A549 (cell line): Measurements from ENCODE around the gene GALNT5.

Experiments
- BCL3 ChIP-seq: fragments of >200 bp; sonication (Bioruptor Twin); formaldehyde crosslinking; IDR thresholded peaks from 3 replicates; pipeline ENCODE4 v1.6.1; 2016
- CBX8 ChIP-seq: fragments of 200-600 bp; sonication (generic); IDR thresholded peaks from 2 replicates; pipeline ENCODE4 v1.6.1; 2016
- CTCF ChIP-seq: fragments of >200 bp; sonication (Bioruptor Twin); formaldehyde crosslinking; IDR thresholded peaks from 3 replicates; pipeline ENCODE4 v1.5.1; 2016
- FOSL2 ChIP-seq, 2 experiments: fragments of 450-650 bp in 1 of 2; fragments of >200 bp in 1 of 2; sonication (Bioruptor Twin) in 1 of 2; formaldehyde crosslinking; IDR thresholded peaks; 2 replicates each; pipeline versions ENCODE4 v1.5.0 to v1.6.1; 2016 to 2020; ENCODE audit warnings: mild to moderate bottlenecking in 1 of 2, moderate library complexity in 1 of 2
- HOXA7 ChIP-seq: fragments of 250-450 bp; sonication (Bioruptor Pico); IDR thresholded peaks from 2 replicates; pipeline ENCODE4 v1.5.0; 2020; ENCODE audit warnings: mild to moderate bottlenecking, moderate library complexity
- MAZ ChIP-seq: fragments of 150-350 bp; IDR thresholded peaks from 2 replicates; pipeline ENCODE4 v1.6.1; 2014; ENCODE audit warnings: antibody characterized with exemption, low read depth, low read length, borderline replicate concordance
- POLR2A ChIP-seq: IDR thresholded peaks from 2 replicates; pipeline ENCODE4 v1.6.1; 2012; ENCODE audit warnings: mild to moderate bottlenecking, low read length
- TF ChIP-seq, protein P1 (sequence below): fragments of 450-650 bp; IDR thresholded peaks from 2 replicates; pipeline ENCODE4 v1.6.1; 2014; ENCODE audit warnings: antibody characterized with exemption

GRCh38 chr2:157327200-157327599 is 69.7 kb downstream of the GALNT5 start:
- no peak for TF ChIP-seq CTCF
- TF ChIP-seq, protein P1, sequence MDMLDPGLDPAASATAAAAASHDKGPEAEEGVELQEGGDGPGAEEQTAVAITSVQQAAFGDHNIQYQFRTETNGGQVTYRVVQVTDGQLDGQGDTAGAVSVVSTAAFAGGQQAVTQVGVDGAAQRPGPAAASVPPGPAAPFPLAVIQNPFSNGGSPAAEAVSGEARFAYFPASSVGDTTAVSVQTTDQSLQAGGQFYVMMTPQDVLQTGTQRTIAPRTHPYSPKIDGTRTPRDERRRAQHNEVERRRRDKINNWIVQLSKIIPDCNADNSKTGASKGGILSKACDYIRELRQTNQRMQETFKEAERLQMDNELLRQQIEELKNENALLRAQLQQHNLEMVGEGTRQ, result no peak
- no peak for TF ChIP-seq BCL3
- no peak for TF ChIP-seq FOSL2 (IDR thresholded peaks at IDR 0.05)
- TF ChIP-seq FOSL2 (CRISPR knock-in tag; IDR thresholded peaks at IDR 0.05), result no peak
- no peak for TF ChIP-seq POLR2A
- TF ChIP-seq CBX8, result no peak
- TF ChIP-seq MAZ, result no peak
- TF ChIP-seq HOXA7 (CRISPR knock-in tag), result no peak
